A549 (cell line): ENCODE data around the gene UBE2E2. TPM values are rescaled to one million over a fixed set of nuclear protein-coding genes. Genes with fewer than 3 reads are reported as not detected.

Experiments
- ATAC-seq, 2 experiments: fragments of 200-7000 bp in 1 of 2; fragments of >200 bp in 1 of 2; cut with Nextera tagmentation in 1 of 2; cut with Tn5 transposase in 1 of 2; 3 replicates each; pipeline versions ENCODE4 v1.8.0 to v1.9.1; 2018 to 2020; ENCODE audit warnings: mild to moderate bottlenecking in 1 of 2, moderate library complexity in 1 of 2
- CTCF ChIA-PET: fragments of 300-600 bp; sonication (Branson Sonifier 250); formaldehyde crosslinking; extraction: SDS; loops from one replicate; lab custom pipeline; 2021; ENCODE audit warnings: antibody characterized with exemption, inconsistent platforms; lab: Yijun Ruan, JAX
- POLR2A ChIA-PET: fragments of 350-600 bp; formaldehyde crosslinking; extraction: SDS; loops from one replicate; lab custom pipeline; 2021; ENCODE audit warnings: antibody characterized with exemption, inconsistent platforms; lab: Yijun Ruan, JAX
- DNase-seq, 2 experiments: peaks; one replicate each; pipeline versions ENCODE4 v3.0.0 to v3.0.0-alpha.2; 2011 to 2016; ENCODE audit warnings: low read depth in 1 of 2, low spot score in 1 of 2
- FAIRE-seq: peaks from 2 replicates; lab custom pipeline; 2011; peaks lifted over from hg19 to GRCh38; lab: Jason Lieb, UNC
- H3K27ac ChIP-seq, 2 experiments: fragments of >200 bp; sonication (Bioruptor Twin); formaldehyde crosslinking; 3 replicates each; pipeline ENCODE4 v1.5.1; 2016 to 2017
- H3K4me1 ChIP-seq: fragments of >200 bp; sonication (Bioruptor Twin); formaldehyde crosslinking; 3 replicates; pipeline ENCODE4 v1.6.1; 2016
- H3K4me2 ChIP-seq: fragments of >200 bp; sonication (Bioruptor Twin); formaldehyde crosslinking; 3 replicates; pipeline ENCODE4 v1.6.1; 2016
- H3K4me3 ChIP-seq: fragments of >200 bp; sonication (Bioruptor Twin); formaldehyde crosslinking; 3 replicates; pipeline ENCODE4 v1.5.1; 2016
- H3K9me3 ChIP-seq: fragments of >200 bp; sonication (Bioruptor Twin); formaldehyde crosslinking; 3 replicates; pipeline ENCODE4 v1.6.1; 2016
- ATOH8 ChIP-seq: fragments of 250-450 bp; sonication (Bioruptor Pico); IDR thresholded peaks from 2 replicates; pipeline ENCODE4 v1.5.0; 2020; ENCODE audit warnings: low read depth, mild to moderate bottlenecking, moderate library complexity
- BHLHE40 ChIP-seq: IDR thresholded peaks from 2 replicates; pipeline ENCODE4 v1.6.1; 2012; ENCODE audit warnings: low read depth, low read length, inconsistent platforms
- CBX8 ChIP-seq: fragments of 200-600 bp; sonication (generic); IDR thresholded peaks from 2 replicates; pipeline ENCODE4 v1.6.1; 2016
- ELK1 ChIP-seq: fragments of 150-350 bp; IDR thresholded peaks from 2 replicates; pipeline ENCODE4 v1.6.1; 2014; ENCODE audit warnings: low read depth, mild to moderate bottlenecking, low read length
- ESRRA ChIP-seq: fragments of 150-350 bp; IDR thresholded peaks from 2 replicates; pipeline ENCODE4 v1.6.1; 2014; ENCODE audit warnings: mild to moderate bottlenecking, low read length, borderline replicate concordance
- FOSL2 ChIP-seq, 2 experiments: fragments of 450-650 bp in 1 of 2; fragments of >200 bp in 1 of 2; sonication (Bioruptor Twin) in 1 of 2; formaldehyde crosslinking; IDR thresholded peaks; 2 replicates each; pipeline versions ENCODE4 v1.5.0 to v1.6.1; 2016 to 2020; ENCODE audit warnings: mild to moderate bottlenecking in 1 of 2, moderate library complexity in 1 of 2
- FOXS1 ChIP-seq: fragments of 250-450 bp; sonication (Bioruptor Pico); IDR thresholded peaks from 2 replicates; pipeline ENCODE4 v1.5.0; 2020; ENCODE audit warnings: mild to moderate bottlenecking, moderate library complexity
- HDAC2 ChIP-seq: fragments of 200-600 bp; sonication (generic); IDR thresholded peaks from 2 replicates; pipeline ENCODE4 v1.6.1; 2016
- HMGXB4 ChIP-seq: fragments of 250-450 bp; sonication (Bioruptor Pico); IDR thresholded peaks from 2 replicates; pipeline ENCODE4 v1.5.0; 2021; ENCODE audit warnings: mild to moderate bottlenecking, moderate library complexity, borderline replicate concordance
- HOXA7 ChIP-seq: fragments of 250-450 bp; sonication (Bioruptor Pico); IDR thresholded peaks from 2 replicates; pipeline ENCODE4 v1.5.0; 2020; ENCODE audit warnings: mild to moderate bottlenecking, moderate library complexity
- HOXB5 ChIP-seq: fragments of 250-450 bp; sonication (Bioruptor Pico); IDR thresholded peaks from 2 replicates; pipeline ENCODE4 v1.5.0; 2020; ENCODE audit warnings: mild to moderate bottlenecking, moderate library complexity
- JUNB ChIP-seq: fragments of >200 bp; sonication (Bioruptor Twin); formaldehyde crosslinking; IDR thresholded peaks from 2 replicates; pipeline ENCODE4 v1.6.1; 2016
- KDM1A ChIP-seq: fragments of 200-600 bp; sonication (generic); IDR thresholded peaks from 2 replicates; pipeline ENCODE4 v1.6.1; 2016; ENCODE audit warnings: low read depth, mild to moderate bottlenecking
- MAX ChIP-seq: IDR thresholded peaks from 2 replicates; pipeline ENCODE4 v1.6.1; 2012
- NPAS2 ChIP-seq: fragments of 250-450 bp; sonication (Bioruptor Pico); IDR thresholded peaks from 2 replicates; pipeline ENCODE4 v1.8.0; 2022; ENCODE audit warnings: mild to moderate bottlenecking, moderate library complexity, borderline replicate concordance
- NR3C1 ChIP-seq: fragments of >200 bp; sonication (Bioruptor Twin); formaldehyde crosslinking; IDR thresholded peaks from 3 replicates; pipeline ENCODE4 v1.6.1; 2017
- PBX3 ChIP-seq: IDR thresholded peaks from 2 replicates; pipeline ENCODE4 v1.6.1; 2012
- RAD21 ChIP-seq, 2 experiments: fragments of >200 bp in 1 of 2; sonication (Bioruptor Twin) in 1 of 2; formaldehyde crosslinking in 1 of 2; IDR thresholded peaks in 1 of 2; conservative IDR thresholded peaks in 1 of 2; 2 replicates in 1 of 2; 3 replicates in 1 of 2; pipeline ENCODE4 v1.6.1; 2012 to 2018; ENCODE audit warnings: inconsistent platforms in 1 of 2
- RNF2 ChIP-seq: fragments of 200-600 bp; sonication (generic); IDR thresholded peaks from 2 replicates; pipeline ENCODE4 v1.6.1; 2016; ENCODE audit warnings: low read depth, mild to moderate bottlenecking, antibody characterized with exemption, moderate library complexity, borderline replicate concordance
- TP53 ChIP-seq: fragments of 250-450 bp; sonication (Bioruptor Pico); IDR thresholded peaks from 2 replicates; pipeline ENCODE4 v1.5.0; 2021; ENCODE audit warnings: mild to moderate bottlenecking, moderate library complexity
- ZC3H11A ChIP-seq: fragments of 450-650 bp; IDR thresholded peaks from 2 replicates; pipeline ENCODE4 v1.6.1; 2014; ENCODE audit warnings: antibody characterized with exemption, mild to moderate bottlenecking
- WGBS: methylation state at CpG from one replicate; pipeline ENCODE4 v1.1.6; 2017; ENCODE audit errors: missing lambda C conversion rate; 5-methylcytosine and 5-hydroxymethylcytosine counted together
- polyA plus RNA-seq, 4 experiments: library from polyadenylated mRNA; depleted of rRNA in 3 of 4; stranded (reverse); fragments of >200 nt; fragmentation: RNase III in 1 of 4; extraction: RNeasy Plus Mini Kit Qiagen cat#74134 plus additional on column Dnase treatment in 1 of 4; gene quantifications; 2 replicates in 3 of 4; 3 replicates in 1 of 4; pipeline ENCODE4 v1.2.3, GENCODE V29; 2011 to 2017

The UBE2E2 gene
- polyA plus RNA-seq, 2 of the 4 experiments (the other 2 are of a cell fraction), result 28.3 to 56.1 TPM

GRCh38 chr3:23157331-23157730, 45.8 kb upstream of the UBE2E2 start:
- H3K4me3 ChIP-seq, result no peak overlapping the region
- no peak overlapping the region for H3K27ac ChIP-seq
- CTCF ChIA-PET, result interaction anchor here (1.5 to 2.2 kb wide), 2 partner anchors 9 to 13 kb away, joined by 4 read pairs; no protein-coding TSS in a partner anchor
- ATAC-seq, result no peak
- H3K4me2 ChIP-seq, result no peak overlapping the region
- DNase-seq, result no peak
- POLR2A ChIA-PET, result no interaction called here
- peaks cover 14% of the 10 kb centered on the region; the same call in 1 of the 3 replicates for H3K4me1 ChIP-seq
- no peak for FAIRE-seq
- H3K9me3 ChIP-seq, result peaks cover 12% of the 10 kb centered on the region; the same call in 1 of the 3 replicates
- 82% methylated on average over 3 of the region's 3 CpGs for WGBS
- no peak for TF ChIP-seq NR3C1
- TF ChIP-seq BHLHE40, result no peak
- TF ChIP-seq ATOH8 (CRISPR knock-in tag), result no peak
- no peak for TF ChIP-seq RNF2
- TF ChIP-seq HMGXB4 (CRISPR knock-in tag), result no peak
- no peak for TF ChIP-seq ZC3H11A
- no peak for TF ChIP-seq MAX
- TF ChIP-seq NPAS2 (CRISPR knock-in tag), result no peak
- no peak for TF ChIP-seq FOXS1 (CRISPR knock-in tag)
- TF ChIP-seq ELK1, result no peak
- no peak for TF ChIP-seq ESRRA
- TF ChIP-seq PBX3, result no peak
- TF ChIP-seq KDM1A, result no peak
- TF ChIP-seq JUNB, result no peak
- no peak for TF ChIP-seq HOXA7 (CRISPR knock-in tag)
- TF ChIP-seq HDAC2, result no peak
- TF ChIP-seq RAD21 (conservative IDR thresholded peaks at IDR 0.05 in 1 of 2, IDR thresholded peaks at IDR 0.05 in 1 of 2), result no peak
- TF ChIP-seq CBX8, result no peak
- TF ChIP-seq HOXB5 (CRISPR knock-in tag), result no peak

- no peak overlapping the region for H3K27ac ChIP-seq
- ATAC-seq (peak; percentile 75 to 78; a peak in 5 of 6 replicates), DNase-seq (peak in 1 of 2 experiments; percentile 32), FAIRE-seq (no peak)
- ChIA-PET POLR2A (interaction anchor here (0.8 kb wide), 1 partner anchor 11 kb away, joined by 3 read pairs; no protein-coding TSS in a partner anchor), CTCF (no interaction called here)
- peaks cover 15% of the 10 kb centered on the region; the same call in 1 of the 3 replicates for H3K4me1 ChIP-seq
- peaks cover 5% of the 10 kb centered on the region; the same call in 1 of the 3 replicates for H3K9me3 ChIP-seq
- H3K4me2 ChIP-seq, result peak overlapping the region; percentile 27; the same call in 2 of the 3 replicates
- TF ChIP-seq TP53 (CRISPR knock-in tag) (no peak), ESRRA (no peak), FOSL2 (IDR thresholded peaks at IDR 0.05) (no peak), FOSL2 (CRISPR knock-in tag; IDR thresholded peaks at IDR 0.05) (peak; percentile 65), BHLHE40 (no peak)
- no peak overlapping the region for H3K4me3 ChIP-seq
- WGBS, result 6% methylated on average over 2 of the region's 2 CpGs
Measured at GRCh38 chr3:23159929-23160328, 43.2 kb upstream of the UBE2E2 start.
